Stimulated activated CD8-positive, alpha-beta memory T cell treated with anti-CD3 and anti-CD28 coated beads, Interleukin-7, amount 100 ng/mL, for 24 hours (primary cell): ENCODE measurements around the gene MFRP.

Experiments used
- DNase-seq: peaks from one replicate; pipeline ENCODE4 v3.0.0-alpha.2; 2020; ENCODE audit warnings: low read depth

Gene MFRP

GRCh38 chr11:119373059-119373920, 26.8 kb upstream of the MFRP start:
- no peak for DNase-seq

GRCh38 chr11:119372260-119373058, 26.0 kb upstream of the MFRP start:
- DNase-seq = no peak

GRCh38 chr11:119371778-119372182, 25.3 kb upstream of the MFRP start:
- DNase-seq = no peak

- no peak for DNase-seq
These were observed 24.6 kb upstream of the MFRP start for GRCh38 chr11:119371067-119371601.

- DNase-seq = no peak
These were observed 24.1 kb upstream of the MFRP start for GRCh38 chr11:119370486-119371046.

GRCh38 chr11:119369132-119369925, 22.8 kb upstream of the MFRP start:
- DNase-seq = no peak

GRCh38 chr11:119368121-119369034, 21.9 kb upstream of the MFRP start:
- DNase-seq = no peak

GRCh38 chr11:119367661-119368120, 21.2 kb upstream of the MFRP start:
- DNase-seq = no peak

GRCh38 chr11:119366690-119367620, 20.4 kb upstream of the MFRP start:
- no peak for DNase-seq

- DNase-seq = no peak
These were observed 18.6 kb upstream of the MFRP start for GRCh38 chr11:119365071-119365591.

GRCh38 chr11:119363851-119364590, 17.5 kb upstream of the MFRP start:
- DNase-seq = no peak

GRCh38 chr11:119363081-119363850, 16.8 kb upstream of the MFRP start:
- no peak for DNase-seq

GRCh38 chr11:119362741-119363080, 16.2 kb upstream of the MFRP start:
- DNase-seq = no peak

- DNase-seq = no peak
These were observed 15.6 kb upstream of the MFRP start for GRCh38 chr11:119361941-119362725.

- peak; percentile 25 for DNase-seq
These were observed 14.7 kb upstream of the MFRP start for GRCh38 chr11:119361056-119361787.
